ENCODE results near the gene TSC2.
A peak's percentile ranks its signal among the peaks of the same experiment; 100 is the strongest.

TSC2 gene

GRCh38 chr16:2047330-2048115 lies at the start of gene TSC2, which contains the start of gene NTHL1:
TSC2 (plus strand) TSS chr16:2047985; CDS start chr16:2048616, 631 bp downstream.
NTHL1 (minus strand) TSS chr16:2047834; CDS start chr16:2047823, 11 bp downstream.
- DNase-seq (ENCODE audit: low read depth), result peak; percentile 86
- no peak for TF ChIP-seq CTCF (IDR thresholded peaks at IDR 0.05; ENCODE audit: low read depth, low read length, missing control alignments)
- peak within 1 kb of the TSS; percentile 79 for H3K4me3 ChIP-seq (ENCODE audit: low read depth, low read length)

GRCh38 chr16:1998360-1998835 lies 49.4 kb upstream of the TSC2 start:
- H3K4me3 ChIP-seq (ENCODE audit: low read depth, low read length), result no peak overlapping the region
- no peak for DNase-seq (ENCODE audit: low read depth)
- no peak for TF ChIP-seq CTCF (IDR thresholded peaks at IDR 0.05; ENCODE audit: low read depth, low read length, missing control alignments)

- no peak for DNase-seq (ENCODE audit: low read depth)
- H3K4me3 ChIP-seq (ENCODE audit: low read depth, low read length), result no peak overlapping the region
- TF ChIP-seq CTCF (IDR thresholded peaks at IDR 0.05; ENCODE audit: low read depth, low read length, missing control alignments), result no peak
Observed at GRCh38 chr16:1998852-1999801, 48.7 kb upstream of the TSC2 start.

GRCh38 chr16:1999866-2000514 lies 47.8 kb upstream of the TSC2 start:
- H3K4me3 ChIP-seq (ENCODE audit: low read depth, low read length), result no peak overlapping the region
- TF ChIP-seq CTCF (IDR thresholded peaks at IDR 0.05; ENCODE audit: low read depth, low read length, missing control alignments), result no peak
- DNase-seq (ENCODE audit: low read depth), result no peak

GRCh38 chr16:2001035-2001434 lies 46.8 kb upstream of the TSC2 start:
- no peak for DNase-seq (ENCODE audit: low read depth)
- H3K4me3 ChIP-seq (ENCODE audit: low read depth, low read length), result no peak overlapping the region
- no peak for TF ChIP-seq CTCF (IDR thresholded peaks at IDR 0.05; ENCODE audit: low read depth, low read length, missing control alignments)

GRCh38 chr16:2001456-2002355 lies 46.1 kb upstream of the TSC2 start:
- TF ChIP-seq CTCF (IDR thresholded peaks at IDR 0.05; ENCODE audit: low read depth, low read length, missing control alignments), result no peak
- no peak overlapping the region for H3K4me3 ChIP-seq (ENCODE audit: low read depth, low read length)
- DNase-seq (ENCODE audit: low read depth), result no peak

Measured in GM12864 (cell line).